OCI-LY1 (cell line): Measurements from ENCODE around the gene SLC6A19.

ENCODE experiments used
- CTCF ChIP-seq: fragments of 200-600 bp; sonication (generic), shearing (Covaris generic); IDR thresholded peaks from 2 replicates; pipeline ENCODE4 v1.5.1; 2017; ENCODE audit warnings: mild to moderate bottlenecking, antibody characterized with exemption, low read length, moderate library complexity, mixed read lengths
- EZH2 ChIP-seq: fragments of 200-600 bp; sonication (generic), shearing (Covaris generic); IDR thresholded peaks from 2 replicates; pipeline ENCODE4 v1.8.0; 2017; ENCODE audit warnings: borderline replicate concordance, mixed run types, mild to moderate bottlenecking, antibody characterized with exemption, low read length, moderate library complexity, mixed read lengths

DNA sequence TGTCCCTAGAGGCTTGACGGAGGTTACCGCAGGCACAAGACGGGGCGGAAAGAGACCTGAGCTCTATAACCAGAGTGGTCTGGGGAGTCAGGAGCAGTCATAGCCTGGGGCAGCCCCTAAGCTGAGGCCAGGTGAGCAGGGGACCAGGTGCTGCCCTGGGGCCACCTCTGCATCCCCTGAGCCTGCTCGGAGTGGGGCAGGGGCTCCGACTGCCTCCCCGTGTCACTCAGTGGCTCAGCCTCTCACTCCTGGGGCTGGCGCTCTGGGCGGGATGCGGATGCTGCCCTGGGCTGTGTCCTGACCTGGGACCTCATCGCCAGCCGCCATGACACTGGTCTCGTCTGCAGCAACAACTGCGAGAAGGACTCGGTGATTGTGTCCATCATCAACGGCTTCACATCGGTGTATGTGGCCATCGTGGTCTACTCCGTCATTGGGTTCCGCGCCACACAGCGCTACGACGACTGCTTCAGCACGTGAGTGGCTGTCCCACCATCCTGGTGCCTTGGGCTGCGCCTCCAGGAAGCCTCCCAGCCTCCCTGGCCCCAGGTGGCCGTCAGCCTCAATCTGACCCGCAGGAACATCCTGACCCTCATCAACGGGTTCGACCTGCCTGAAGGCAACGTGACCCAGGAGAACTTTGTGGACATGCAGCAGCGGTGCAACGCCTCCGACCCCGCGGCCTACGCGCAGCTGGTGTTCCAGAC, 15.0 kb downstream of the SLC6A19 start:
- TF ChIP-seq CTCF (no peak), EZH2 (no peak)
